ENCODE measurements around the gene THRB.

Gene THRB

DNA sequence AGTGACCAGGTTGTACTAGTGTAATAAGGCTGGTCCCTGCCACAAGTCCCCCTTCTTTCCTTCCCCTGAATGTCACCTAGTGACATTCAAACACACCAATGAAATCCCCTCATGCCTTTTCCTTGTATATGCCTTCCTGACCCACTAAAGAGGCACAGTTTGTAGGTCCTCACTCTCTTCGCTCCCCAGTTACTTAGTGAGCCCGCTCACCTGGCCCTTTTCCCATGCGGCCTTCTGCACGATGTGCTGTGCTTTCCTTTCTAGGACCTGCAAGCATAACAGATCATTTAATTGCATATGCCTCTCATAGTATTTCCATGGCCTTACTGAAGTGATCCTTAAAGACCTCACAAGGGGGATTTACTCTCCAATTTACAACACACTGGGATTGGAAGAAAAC lies 146.3 kb downstream of the THRB start:
- DNase-seq (ENCODE audit: low read depth), result no peak

DNA sequence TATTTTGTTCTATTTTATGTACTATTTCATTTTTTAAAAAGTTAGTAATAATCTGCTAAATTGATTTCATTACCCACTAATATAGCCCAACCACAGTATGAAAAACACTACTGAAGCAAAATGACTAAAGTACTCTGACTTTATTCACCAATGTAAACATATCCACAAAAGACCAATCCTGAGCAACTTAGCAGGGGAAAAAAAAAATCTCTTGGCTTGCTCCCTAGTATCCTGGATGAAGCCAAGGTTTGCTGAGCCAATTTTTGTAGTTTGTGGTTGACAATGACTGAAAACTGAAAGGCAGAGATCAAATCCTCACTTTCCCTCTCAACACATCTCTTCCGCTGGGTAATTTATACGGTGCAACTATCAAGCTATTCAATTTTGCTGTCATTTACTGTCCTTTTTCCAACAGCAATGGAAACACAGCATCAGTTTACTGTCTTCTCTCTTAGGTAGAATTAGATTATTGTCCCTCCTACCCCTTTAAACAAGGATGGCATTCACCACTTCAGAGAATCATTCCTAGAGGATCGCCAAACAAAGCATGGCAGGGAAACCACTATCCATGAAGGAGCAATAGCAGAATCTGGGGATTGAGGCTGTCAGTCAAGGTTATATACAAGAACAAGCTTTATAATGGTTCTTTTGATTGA lies 149.7 kb downstream of the THRB start:
- no peak for DNase-seq (ENCODE audit: low read depth)

DNA sequence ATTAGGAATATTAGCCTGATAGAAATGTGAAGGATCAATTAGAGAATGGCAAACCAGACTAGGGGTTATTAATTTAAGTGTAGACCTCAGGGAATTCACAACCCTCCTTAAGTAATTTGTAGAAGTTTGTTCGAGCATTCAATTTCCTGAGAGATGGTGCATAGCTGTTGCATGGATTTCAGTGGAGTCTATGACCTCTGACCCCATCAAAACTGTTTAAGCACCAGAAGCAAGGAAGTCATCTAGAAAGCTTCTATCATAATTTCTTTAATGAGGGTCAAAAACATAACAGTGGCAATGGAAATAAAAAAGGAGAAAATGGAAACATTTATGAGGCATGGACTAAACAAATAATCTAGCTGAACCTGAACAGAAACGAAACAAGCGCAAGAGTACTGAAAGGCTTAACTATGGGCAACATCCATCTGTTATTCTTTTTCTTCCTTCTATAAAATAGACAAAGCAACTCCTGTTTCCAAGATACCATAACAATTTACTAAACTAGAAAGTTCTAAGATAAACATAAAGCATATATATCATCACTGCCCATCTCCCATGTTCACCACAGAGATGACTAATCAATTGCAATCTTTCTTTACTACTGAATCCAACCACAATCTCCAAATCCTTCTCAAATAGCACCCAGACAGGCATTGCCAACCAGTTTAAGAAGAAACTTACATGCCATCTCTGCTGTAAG lies 151.4 kb downstream of the THRB start:
- DNase-seq (ENCODE audit: low read depth), result no peak

DNA sequence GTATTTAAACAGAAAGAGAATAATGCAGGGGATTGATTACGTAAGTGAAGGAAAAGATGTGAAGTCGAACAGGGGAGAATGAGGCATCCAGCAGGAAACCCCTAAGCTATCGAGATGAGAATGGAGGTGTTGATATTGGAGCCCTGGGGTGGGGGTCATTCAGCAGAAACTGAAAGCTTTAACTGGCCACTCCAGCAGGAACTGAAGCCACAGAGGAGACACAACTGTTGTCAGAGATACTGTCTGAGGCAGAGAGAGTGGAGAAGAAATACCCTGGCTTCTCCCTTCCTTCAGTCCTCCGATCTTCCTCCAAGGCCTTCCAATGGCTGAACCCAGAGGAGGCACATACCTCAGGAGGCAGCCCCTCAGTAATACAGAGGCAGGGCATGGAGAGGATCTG lies 152.4 kb downstream of the THRB start:
- no peak for DNase-seq (ENCODE audit: low read depth)

DNA sequence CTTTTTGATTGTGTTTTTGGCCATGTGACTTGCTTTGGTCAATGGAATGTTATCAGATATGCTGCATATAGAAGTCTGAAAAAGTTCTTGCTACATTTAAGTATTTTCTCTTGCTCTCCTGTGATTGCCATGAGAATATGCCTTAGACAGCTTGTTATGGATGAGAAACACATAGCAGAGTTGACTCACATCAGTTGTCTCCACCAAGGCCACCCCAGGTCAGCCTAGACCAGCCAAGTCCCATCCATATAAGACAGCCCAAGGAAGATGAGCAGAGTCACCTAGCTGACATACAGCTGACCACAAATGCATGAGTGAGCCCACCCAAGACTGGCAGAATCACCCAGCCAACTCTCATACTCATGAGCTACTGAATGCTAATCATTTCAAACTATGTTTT lies 153.0 kb downstream of the THRB start:
- DNase-seq (ENCODE audit: low read depth), result no peak

DNA sequence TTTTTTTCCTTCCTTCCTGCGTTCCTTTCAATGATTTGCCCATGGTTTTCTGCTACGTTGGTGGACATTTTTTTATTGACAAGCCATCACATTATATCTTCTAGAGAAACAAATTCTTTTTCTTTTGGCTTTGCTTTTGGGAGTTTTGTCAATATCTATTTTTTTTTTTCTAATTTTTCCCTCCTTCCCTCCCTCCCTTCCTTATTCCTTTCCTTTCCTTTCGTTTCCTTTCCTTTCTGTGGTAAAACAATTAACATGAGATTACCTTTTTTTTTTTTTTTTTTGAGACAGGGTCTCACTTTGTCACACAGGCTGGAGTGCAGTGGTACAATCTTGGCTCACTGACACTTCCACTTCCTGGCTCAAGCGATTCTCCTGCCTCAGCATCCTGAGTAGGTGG lies 153.7 kb downstream of the THRB start:
- no peak for DNase-seq (ENCODE audit: low read depth)

DNA sequence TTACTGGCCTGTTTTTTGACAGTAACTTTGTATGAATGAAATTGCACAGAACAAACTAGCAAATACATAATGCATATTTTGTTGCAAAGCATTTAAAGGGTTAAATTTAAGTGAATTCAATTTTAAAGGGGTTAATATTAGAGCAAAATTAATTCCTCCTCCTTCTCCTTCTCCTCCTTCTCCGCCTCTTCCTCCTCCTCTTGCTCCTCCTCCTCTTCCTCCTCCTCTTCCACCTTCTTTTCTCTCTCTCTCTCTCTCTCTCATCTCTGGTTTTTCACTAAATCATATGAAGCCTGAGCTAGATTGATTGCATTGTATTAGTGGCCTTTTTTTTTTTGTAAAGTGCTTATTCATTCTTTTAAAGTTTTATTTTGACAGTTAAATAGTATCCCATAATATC lies 154.5 kb downstream of the THRB start:
- DNase-seq (ENCODE audit: low read depth), result no peak

DNA sequence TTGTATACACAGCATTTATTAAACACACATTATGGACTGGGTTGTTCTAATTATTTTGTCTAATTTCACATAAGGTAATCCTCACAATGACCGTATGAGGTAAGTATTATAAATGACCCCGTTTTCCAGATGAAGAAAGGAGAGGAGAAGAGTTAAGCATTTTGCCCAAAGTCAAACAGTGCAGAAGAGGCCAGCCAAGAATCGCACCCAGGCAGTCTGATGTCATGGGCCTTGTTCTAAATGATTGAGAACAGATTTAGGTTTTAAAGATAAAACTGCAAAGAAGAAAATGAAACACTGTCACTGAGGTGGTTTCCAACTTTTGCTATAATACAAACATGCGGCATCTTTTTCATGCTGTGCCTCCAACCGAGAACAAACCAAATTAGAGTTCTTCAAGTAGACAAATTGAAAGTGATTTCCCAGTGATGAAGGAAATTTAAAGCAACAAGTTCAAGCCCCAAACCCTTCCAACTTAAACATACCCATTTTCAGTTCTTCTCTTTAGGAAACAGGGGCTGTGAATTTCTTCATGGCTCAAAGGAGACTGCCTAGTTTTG lies 155.3 kb downstream of the THRB start:
- DNase-seq (ENCODE audit: low read depth), result no peak

DNA sequence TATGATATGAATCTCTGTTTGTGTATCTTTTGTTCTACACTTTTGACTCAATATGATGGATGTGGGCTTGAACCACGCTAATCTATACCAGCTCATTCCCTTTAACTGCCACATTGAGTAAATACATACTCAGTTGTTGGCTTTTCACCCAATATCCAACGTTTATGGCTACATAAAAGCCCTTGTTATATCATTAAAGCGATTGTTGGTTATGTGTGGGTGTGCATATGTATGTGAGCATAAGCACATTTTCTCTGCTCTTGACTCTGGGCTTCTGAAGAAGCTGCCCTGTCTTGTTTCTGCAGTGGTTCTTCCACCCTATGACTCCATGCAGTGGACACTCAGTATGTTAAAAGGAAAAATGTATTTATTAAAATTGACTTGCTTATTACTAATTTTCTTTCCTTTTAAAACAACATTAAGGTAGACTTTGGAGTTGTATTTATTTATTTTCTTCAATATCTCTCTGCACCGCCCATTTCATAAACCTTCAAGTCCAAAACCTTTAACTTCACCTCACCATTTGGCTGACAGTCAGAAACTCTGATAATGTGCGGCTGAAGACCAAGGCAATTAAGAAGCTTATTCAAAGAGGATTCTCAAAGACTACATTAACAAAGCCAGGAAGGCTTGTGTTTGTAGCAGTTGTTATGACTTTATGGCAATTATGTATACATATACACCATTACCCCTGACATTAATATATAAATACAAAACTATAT lies 156.1 kb downstream of the THRB start:
- DNase-seq (ENCODE audit: low read depth), result no peak

DNA sequence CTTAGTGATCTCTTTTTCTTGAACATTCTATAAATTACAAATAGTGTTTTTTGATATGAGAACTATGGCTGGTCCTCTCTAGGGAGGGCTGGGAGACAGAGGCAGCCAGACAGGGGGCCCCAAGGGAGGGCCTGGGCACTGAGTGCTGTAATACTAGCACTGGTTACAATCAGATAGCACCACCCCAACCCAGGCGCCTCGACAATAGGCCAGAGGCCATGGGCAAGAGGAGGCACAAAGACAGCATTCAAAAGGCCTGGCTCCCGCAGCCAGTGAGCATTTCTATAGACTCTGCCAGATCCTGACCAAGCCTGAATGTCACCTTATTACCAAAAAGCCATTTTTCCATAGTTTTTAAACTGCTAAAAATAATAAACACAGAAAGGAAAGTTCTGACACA lies 158.5 kb downstream of the THRB start:
- no peak for DNase-seq (ENCODE audit: low read depth)

DNA sequence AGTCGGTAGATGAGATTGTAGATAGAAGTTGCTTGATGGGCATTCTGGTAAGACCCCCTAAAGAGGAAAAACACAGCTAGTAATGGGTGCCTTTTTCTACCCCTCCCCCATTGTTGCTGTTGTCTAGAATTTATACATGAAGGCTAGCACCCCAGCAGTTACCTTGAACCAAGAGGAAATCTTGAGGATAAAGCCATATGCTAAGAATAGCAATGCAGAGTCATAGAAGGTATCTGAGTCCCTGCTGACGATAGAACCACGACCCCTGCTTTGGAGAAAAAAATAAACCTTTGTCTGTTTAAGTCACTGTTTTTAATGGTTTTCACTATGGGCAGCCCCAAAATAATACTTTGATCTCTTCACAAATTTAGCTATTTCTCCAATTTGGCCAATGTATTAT lies 162.6 kb downstream of the THRB start:
- no peak for DNase-seq (ENCODE audit: low read depth)

DNA sequence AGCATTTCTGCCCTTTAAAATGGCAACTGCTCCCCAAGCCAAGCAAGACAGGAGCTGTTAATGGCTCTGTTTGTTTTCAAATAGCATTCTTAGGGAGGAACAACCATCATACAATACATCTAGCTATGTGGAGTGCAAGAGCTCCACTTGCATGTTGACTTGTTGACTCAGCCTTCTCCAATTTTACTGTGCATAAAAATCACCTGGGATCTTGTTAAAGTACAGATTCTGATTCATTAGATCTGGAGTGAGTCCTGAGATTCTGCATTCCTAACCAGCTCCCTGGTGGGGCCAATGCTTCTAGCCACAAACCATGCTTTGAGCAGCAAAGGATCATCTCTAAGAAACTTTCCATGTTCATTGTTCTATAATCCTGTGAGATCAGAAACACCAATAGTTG lies 171.4 kb downstream of the THRB start:
- DNase-seq (ENCODE audit: low read depth), result no peak

DNA sequence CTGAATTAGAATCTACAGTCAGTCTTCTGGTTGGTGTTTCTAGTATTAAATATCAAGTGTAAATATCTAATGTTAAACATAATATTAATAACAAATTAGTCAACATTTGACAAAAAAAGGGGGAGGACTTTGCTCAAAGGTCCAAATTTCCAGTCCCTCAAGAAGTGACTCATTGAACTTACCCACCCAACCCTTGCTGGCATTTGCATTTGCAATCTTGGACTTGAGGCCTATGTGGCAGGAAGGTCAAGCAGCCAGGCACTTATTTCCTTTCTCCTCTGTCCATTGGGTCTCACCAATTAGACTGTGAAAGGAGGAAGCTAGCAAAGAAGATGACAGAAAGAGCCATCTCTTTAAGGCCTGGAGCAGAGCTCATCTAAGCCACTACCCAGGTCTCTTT lies 174.0 kb downstream of the THRB start:
- DNase-seq (ENCODE audit: low read depth), result no peak

DNA sequence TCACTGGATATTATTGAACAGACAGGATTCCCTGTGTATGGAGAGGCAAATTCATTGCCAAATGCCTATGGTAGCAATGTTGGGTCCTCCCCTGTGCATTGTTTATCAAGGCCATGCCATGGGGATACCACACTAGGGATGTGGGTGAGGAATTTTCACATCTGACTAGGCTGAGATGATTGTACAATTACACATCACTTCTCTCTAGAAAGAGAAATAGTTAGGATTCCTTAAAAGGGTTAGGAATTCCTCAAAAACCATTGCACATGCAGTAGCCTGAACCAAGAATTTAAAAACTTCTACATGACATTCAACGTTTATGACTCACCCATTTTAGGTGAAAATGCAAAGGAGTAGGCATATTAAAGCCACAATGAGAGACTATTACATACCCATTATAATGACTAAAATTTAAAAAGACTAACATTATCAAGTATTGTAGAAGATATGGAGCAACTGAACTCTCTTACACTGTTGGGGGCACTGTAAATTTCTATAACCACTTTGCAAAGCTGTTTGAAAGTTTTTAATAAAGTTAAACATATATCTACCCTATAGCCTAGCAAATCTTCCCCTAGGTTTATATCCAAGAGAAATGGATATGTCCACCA lies 175.9 kb downstream of the THRB start:
- DNase-seq (ENCODE audit: low read depth), result no peak

DNA sequence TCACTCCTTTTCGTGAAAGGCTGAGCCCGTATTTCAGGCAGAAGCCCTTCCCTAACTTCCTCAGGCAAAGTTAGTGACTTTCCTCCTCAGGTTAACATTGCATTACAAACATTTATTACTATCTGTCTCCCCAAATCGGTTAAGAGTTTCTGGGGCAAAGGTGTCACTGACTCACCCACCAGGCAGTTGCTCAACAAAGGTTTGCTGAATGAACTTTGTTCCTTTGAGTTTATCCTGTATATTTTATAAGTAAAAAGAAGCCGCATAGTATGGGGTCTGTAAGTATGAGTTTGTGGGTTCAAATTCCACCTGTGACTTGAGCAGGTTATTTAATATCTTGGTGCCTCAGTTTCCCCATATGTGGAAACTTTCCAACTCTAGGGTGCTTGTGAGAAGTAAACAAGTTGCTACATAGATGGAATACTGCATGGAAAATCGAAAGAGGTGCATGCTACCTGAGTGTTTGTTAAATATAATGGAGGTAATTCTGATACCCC lies 177.7 kb downstream of the THRB start:
- DNase-seq (ENCODE audit: low read depth), result no peak

DNA sequence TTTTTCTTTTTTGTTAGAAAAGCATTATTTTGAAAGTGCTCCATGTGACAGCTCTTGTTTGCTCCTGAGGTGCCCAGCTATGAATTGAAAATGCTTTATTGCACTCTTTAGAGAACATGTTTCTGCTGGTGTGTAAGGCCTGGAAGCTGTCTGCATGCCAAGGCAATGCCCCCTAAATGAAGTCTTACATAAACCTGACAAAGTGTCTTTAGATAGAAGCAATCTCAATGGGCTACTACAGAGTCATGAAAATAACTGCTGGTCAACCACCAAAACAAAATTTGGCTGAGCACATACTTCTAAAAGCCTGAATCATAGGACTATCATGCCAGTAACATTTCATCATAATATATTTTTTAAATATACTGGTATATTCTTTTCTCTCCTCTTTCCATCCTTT lies 178.7 kb downstream of the THRB start:
- no peak for DNase-seq (ENCODE audit: low read depth)

DNA sequence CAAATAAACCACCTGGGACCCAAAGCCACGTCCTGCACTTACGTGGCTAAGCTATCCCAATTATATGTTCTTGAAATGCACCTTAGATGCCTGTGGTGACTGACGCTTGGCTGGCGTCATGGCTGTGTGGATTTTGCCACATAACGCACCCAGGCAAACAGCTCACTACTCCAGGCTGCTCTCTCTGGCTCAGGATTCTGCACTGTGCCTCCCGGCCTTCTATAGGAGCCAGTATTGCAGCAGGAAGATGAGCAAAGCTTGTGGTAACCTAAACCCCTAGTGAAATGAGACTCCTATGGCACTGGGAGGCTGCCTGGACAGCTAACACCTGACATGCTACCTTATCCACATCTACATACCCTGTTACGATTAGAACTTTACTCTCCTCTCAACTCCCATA lies 179.3 kb downstream of the THRB start:
- no peak for DNase-seq (ENCODE audit: low read depth)

DNA sequence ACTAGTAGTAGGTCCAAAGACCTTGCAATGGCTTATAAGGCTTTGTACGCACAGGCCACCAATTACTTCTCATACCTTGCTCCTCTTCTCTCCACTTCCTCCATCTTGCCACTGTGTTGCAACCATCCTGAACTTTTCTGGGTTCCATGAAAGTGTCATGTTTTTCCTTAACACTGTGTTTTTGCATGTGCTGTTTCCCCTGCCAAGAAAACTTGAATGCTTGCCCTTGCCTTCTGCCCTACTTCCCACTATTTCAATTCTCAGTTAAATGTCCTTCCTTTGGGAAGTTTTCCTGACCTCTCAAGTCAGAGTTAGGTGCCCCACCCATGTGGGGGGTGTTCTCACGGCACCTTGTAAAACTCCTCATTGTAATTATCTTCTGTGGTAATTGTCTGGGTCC lies 182.8 kb downstream of the THRB start:
- no peak for DNase-seq (ENCODE audit: low read depth)

DNA sequence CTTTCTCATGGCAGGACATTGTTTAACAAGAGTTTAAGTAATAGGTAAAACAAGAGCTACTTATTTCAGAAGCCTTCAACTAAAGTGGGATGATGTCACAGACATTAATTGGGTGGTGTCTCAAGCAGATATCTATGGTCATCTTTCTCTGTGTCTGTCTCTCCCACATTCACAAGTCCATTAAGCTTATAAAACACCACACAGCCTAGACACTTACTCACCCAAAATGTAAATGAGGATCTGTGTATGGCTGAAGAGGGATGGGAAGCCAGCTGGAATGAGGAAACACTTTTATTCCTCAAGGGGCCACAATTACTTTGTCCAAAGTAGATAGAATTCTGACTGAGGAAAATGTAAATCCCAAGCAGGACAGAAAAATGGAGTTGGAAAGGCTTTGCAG lies 183.8 kb downstream of the THRB start:
- no peak for DNase-seq (ENCODE audit: low read depth)

DNA sequence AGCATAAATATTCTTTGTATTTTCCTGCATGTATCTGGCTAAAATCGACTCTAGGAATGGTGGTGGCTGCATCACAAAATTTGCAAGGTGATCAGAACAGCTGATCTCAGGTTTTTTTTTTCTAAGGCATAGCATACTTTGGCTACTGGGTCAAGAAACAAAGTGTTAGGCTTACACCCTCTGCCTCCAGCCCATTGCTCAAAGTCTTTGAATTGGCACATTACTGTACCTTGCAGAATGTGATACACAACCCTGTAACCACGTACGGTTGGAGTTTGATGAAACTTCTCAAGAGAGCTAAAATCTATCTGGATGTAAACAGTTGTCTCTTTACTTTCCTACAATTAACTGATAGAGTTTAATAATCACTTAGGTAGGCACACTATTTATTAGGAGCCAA lies 188.1 kb downstream of the THRB start:
- DNase-seq (ENCODE audit: low read depth), result no peak

DNA sequence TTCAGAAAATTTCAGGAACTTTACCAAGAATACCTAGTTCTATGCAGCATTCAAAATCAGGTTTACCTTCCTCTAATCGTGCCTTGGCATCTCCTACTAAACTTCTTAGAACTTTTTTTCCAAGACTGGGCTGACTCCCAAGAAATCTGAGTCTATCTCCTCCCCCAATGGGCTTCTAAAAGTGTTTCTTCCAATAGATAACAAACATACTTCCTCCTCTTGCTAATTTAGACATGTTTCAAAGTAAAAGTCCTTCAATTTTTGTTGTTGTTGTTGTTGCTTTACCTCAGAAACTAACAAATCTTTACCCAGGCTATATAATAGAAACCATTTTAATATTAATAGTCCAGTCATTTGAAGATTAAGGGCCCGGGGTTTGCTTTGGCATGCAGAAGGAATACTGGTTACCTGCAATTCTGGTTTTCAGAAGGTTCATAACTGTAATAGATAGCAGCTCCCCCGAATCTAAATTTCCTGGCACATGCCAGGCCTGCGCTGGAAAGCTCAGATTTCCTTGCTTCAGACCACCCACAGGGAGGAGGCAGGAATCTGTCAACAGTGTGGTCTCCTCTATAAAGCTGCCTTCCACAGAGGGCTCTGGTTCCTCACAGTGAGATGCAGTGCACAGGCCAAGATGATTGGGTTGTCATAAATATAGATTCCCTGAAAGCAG lies 188.7 kb downstream of the THRB start:
- no peak for DNase-seq (ENCODE audit: low read depth)
